HG03095 (cell line): ENCODE data around the gene MAP2K5.

Experiments used
- ATAC-seq: cut with Tn5 transposase; IDR thresholded peaks from one replicate; pipeline ENCODE4 v1.9.1; 2021; ENCODE audit warnings: moderate library complexity; ENCODE audit not compliant: unreplicated experiment

The MAP2K5 gene

DNA sequence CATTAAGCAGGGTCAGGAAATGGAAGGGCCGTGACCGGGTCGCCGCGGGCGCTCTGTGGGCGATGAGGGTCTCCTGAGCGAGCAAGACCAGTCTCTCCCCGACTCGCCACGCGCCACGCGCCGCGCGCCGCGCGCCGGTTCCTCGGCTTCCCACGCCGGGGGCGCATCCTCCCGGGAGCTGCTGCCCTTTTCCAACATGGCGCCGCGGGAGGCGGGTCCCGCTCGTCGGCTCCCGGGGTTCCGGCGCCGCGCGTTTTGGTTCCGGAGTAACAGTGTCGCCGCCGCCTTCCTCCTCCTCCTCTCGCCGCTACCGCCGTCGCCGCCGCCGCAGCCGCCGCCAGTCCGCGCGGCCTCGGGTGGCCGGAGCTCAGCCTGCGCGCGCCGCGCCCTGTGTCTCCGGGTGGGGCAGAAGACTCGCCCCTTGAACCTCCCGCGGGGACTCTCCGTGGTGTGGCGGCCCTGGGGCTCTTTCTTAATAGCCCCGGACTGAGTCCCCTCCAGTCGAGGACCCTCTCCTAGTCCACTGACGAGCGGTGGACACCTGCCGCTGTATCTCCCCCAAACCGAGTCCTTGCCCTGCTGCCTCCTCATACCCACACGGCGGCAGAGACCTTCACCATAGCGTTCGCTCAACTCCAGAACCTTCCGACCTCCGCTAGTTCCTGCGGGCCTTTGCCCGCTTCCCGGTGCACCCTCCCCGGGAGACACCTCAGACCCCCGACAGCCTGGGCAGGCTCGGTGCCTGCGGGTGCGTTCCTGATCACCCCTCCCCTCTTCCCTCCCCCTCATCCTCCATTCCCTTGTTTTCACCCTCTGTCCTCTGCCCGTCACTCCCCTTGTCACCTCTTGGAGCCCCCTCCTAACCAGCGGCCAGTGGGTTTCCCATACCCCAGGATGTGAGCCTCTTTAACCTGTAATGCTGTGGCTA lies at the start of gene MAP2K5:
TSS of gene MAP2K5 (plus strand) at position 284 of the 928 bp plus-strand sequence. CDS start at position 917, 633 bp downstream.
- no peak for ATAC-seq

DNA sequence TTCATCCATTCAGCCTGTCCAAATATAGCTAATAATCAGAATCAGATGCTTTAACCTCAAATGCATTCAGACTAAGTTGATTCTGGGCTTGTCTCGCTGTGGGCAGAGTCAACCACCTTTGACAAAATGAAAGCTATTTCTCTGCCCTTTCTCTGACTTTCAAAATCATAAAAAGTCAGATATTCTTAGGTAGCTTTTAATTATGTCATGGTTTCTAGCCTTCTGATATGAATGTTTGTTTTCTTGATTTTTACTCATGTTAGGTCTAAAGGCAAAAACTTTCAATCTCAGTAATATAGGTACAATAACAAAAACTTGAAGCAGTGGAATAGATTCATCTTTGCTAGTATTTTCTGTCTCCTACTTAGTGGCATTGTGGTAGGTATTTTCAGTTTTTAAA lies 46.9 kb upstream of the MAP2K5 start:
- no peak for ATAC-seq

DNA sequence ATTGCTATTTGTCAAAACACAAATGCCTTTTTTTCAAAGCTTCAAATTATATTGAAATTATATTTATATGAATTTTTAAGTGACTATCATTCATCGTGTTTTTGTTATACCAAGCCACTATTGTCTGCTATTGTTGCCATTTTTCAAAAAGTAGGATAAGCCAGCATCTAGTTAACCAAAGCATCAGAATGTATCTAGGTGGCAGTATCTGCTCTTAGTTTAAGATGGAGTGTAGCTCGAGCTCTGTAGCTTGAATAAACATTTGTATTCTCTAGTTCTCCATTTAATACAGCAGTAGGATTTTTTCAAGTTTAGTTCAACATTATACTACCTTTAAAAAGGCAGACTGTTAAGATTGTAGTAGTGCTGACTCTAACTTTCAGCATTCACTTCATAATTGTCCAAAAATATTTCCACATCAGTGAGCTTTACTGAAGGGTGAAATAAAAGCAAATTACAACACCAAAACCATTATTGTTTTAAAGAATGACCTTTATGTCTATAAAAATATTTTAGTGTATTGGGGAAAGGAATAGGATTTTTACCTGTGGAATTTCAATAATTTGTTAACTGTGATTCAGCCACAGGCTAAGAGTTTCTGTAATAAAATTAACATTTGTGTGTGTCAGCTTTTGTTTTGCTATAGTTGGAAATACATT lies 41.2 kb upstream of the MAP2K5 start:
- ATAC-seq, result no peak

DNA sequence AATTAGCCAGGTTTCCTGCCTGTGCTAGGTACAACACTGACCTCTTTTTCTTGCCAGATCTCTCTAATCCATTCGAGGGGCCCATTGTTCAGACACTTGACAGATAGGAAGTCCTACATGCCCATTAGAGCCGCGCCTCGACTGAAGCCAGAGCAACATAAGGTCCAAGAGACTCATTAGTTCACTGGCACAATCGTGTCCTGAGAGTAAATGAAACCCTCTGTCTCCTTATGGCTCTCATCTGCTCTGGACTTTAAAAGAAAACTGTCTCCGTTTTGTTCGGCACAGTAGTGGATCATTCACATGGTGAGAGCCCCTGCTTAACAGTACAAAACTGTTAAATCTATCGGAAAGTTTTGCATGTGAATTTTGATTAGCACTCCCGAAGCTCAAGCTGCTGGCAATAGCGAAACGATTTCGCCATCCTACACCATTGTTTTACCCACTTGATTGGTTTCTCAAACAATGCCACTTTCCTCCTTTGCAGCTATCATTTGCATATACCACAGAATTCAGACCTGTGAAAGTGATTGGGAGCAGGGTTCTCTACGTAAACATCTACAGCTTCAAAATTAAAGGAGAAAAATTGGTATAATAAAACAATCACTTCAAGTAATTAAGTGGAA lies 40.6 kb upstream of the MAP2K5 start:
- ATAC-seq, result no peak

DNA sequence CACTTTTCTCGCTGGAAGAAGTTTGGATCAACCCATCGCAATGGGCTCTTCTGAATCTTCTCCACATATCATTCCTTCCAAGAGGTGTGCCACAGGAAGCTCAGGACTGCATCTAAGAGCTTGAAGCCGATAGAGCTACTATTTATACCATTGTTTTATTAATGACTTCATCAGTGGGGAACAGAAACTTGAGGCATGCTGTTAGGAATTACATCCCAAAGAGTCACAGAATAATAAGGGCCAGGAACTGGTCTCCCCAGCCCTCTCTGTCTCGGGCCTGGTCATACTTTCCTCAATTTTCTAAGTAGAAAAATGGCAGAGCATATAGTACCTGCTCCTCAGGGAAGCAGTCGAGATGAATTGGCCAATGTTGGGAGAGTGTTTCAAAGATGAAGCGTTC lies 38.4 kb upstream of the MAP2K5 start:
- ATAC-seq, result no peak

DNA sequence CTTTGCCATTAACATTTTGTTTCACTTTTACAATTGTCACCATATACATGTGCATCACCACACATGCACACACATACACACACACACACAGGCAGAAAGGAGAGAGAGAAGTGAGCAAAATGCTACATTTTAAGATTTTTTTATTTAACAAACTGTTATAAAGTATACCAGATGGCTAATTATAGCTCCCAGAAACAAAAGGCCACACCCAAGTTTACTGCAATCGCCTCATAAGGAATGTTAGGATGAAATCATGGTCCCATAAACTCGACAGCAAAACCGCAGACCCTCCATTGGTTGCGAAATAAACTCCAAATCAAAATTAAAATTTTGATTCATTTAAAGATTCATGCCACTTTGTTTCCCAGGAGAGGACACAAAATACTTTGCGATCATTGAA lies 37.7 kb upstream of the MAP2K5 start:
- ATAC-seq, result no peak

DNA sequence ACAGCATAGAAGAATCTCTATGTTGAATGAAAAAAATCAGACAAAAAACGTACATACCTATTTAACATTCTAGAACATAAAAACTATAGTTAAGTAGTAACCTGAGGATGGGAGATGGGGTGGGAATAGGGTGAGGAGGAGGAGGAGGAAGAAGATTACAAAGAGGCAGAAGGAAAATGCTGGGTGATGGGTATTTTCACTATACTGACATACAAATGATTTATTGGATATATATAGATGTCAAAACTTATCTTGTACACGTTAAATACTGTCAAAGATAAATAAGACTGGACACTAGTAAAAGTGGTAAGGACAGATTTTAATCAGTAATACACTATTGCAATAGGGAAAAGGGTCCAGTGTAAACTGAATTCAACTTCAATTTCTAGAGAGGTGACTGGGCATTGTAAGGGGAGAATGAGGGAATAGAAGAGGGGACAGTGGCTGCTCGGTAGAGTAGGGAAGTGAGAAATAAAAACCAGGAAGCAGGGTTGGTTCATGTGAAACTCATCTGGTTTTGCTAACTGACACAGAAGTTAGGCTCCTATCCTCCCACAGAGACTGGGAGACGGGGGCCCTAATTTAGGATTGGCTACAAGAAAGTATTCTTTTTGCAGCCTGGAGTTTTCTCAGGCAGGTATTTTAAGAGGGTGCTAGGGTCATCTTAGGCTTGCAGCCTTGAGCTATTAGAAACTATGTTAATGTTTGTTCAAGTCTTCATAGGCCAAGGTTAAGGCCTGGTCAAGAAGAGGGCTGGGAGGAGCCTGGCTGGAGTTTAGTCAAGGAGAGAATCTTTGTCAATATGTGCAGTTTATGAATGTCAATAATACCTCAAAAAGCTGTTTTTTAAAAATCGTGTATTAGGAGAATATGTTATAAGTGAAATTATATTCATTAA lies 36.6 kb upstream of the MAP2K5 start:
- ATAC-seq, result no peak

DNA sequence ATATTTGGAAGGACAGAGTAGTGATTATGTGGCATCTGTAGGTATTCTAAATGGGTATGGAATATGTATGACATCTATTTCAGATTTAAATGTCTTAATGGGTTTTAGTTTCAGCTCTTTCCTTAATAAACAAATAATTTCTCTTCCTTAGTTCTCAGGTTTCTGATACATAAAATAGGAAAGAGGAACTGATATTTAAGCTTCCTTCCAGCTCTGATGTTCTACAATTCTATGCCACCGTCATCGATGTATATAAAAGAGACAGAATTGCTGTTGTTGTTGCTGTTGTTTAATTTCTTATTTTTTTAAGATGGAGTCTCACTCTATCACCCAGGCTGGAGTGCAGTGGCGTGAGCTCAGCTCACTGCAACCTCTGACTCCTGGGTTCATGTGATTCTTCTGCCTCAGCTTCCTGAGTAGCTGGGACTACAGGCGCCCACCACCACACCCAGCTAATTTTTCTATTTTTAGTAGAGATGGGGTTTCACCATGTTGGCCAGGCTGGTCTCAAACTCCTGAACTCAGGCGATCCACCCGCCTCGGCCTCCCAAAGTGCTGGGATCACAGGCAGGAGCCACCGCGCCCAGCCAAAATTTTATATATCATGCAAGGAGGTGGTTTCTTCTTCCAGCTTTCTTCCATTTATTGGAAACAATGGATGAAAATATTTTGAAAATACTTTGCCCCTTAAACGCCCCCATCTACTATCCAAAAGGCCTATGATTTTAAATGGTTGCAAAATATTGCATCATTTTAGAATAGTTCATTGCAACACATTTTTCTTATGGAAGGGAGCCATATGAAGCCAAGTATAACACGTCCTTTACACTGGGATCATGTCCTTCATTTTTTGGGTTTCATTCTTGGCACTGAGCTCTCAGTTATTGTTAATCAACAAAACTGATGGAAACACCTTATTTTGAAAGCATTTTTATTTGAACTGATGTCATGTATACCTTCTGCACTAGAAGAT lies 35.4 kb upstream of the MAP2K5 start:
- no peak for ATAC-seq

DNA sequence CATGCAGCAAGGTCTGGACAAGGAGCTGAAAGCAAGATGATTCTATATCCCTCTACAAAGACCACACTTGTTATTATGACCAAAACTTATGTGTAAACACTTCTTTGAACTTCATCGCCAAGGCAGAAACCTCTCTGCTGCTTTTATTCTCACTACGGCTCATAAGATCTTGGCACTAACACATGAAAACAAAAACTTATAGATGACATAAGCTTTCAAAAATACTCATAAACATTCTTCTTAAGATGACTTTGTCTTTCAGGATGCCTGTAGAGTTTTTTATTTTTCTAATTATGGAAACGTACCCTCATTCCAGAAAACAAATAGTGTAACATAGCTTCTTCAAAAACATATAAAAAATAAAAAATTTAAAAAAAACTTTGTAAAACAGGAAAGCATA lies 34.1 kb upstream of the MAP2K5 start:
- ATAC-seq, result no peak

DNA sequence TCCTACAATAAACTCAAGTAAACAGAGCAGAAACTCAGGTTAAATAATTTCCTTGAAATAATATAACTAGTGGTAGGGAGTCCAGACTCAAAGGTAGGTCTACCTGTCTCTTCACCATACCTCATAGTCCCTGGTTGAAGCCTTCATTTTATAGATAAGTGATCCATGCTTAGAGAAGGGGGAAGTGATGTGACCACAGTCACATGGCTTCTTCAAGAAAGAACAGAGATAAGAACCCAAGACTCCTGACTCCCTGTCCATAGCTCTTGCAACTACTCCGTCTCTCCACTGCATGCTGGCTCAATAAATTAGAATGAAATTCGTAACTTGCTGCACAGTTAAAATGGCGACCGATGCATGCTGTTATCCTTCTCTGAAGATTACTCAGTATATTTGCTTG lies 32.6 kb upstream of the MAP2K5 start:
- no peak for ATAC-seq

DNA sequence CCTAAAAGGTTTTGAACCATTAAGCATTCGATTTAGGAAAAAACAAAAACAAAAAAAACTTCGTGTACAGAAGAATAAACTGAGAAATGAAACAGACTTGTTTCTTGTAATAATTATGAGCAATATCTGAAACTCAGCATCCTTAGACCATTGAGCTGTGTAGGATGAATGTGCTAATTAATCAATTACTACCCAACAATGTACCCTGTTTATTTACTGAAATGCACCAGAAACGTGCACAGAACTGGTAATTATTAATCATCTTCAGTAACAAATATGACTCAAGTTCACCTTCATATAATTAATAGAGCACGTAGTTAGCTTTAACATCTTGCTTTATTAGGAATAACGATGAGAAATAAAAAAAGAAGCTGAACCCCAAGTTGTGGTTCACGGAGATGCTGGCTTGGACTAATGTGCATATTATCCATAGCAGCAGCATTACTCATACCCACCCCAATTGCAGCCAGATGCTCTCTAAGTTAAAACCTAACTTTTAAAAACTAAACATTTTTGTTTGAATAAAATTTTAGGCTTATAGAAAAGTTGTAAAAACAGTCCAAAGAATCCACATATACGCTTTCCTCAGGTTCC lies 31.8 kb upstream of the MAP2K5 start:
- ATAC-seq, result no peak

DNA sequence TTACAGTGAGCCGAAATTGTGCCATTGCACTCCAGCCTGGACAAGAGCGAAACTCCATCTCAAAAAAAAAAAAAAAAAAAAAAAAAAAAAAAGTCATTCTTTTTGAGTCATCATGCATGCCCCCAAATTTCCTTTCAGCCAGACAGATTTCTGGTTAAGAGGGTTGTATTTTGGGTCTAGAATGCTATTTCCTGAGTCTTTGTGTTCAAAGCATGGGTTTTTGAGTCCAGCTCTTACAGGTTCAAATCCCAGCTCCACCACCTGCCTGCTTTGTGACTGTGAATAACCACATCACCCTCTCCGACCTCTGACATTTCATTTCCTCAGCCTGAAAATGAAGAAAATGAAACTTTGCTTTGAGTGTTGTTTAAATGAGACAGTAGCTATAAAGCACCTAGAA lies 30.9 kb upstream of the MAP2K5 start:
- ATAC-seq, result no peak

DNA sequence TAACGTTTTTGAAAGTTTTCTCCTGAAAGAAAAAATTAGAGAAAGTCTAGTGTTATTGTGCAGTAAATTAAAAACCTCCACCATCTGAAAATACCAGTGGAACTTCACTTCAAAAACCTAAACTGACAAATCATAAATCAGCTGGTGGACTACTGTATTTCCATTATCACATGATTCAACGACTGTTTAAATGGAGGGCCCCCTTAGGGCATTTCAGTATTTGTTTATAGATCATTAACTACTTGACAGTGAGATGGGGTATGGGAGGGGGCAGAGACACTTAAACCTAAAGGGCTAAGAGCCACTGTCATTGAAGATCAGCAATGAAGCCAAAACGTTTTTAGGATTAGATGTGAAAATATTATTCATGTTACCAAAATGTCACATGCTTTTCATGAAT lies 30.4 kb upstream of the MAP2K5 start:
- no peak for ATAC-seq

DNA sequence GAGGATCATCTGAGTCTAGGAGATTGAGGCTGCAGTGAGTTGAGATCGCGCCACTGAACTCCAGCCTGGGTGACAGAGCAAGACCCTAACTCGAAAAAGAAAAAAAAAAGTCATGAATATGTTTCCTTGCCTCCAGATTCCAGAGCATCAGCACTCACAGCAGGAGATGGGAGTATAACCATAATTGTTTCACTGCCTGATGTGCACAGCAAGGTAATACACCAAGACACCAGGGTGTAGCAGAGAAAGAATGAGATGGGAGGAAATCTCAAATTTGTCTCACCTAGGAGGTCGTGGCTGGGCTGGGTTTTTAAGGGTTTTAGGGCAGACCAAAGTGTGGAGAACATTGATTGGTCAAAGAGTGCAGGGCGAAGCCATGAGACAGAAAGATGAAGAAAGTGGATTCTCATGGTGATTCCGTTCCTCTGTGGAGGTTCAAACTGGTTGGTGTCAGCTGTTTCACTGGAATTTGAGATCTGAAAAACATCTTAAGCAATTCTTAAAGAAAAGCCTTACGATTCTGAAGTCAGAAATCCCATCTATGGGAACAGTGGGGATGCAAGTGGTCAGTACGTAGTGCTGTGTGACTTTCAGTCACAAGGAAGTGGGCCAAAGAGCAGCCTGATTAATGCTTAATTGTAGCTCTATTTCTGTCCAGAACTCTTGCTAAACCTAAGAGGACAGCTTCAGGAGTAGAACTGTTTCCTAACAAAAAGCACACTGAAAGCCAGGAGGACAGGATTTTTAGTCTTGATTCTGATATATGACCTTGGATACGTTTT lies 29.4 kb upstream of the MAP2K5 start:
- ATAC-seq, result no peak

DNA sequence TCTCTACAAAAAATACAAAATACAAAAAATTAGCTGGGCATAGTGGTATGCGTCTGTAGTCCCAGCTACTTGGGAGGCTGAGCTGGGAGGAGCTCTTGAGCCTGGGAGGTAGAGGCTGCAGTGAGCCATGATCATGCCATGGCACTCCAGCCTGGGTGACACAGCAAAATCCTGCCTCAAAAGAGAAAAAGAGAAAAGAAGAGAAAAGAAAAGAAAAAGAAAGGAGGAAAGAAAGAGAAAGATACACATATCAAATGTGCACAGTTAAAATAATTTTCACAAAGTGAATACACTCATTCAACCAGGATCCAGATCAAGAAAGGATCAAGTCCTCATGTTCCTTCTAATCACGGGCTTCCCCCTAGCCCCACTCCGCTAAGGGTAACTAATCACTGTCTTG lies 27.4 kb upstream of the MAP2K5 start:
- no peak for ATAC-seq

DNA sequence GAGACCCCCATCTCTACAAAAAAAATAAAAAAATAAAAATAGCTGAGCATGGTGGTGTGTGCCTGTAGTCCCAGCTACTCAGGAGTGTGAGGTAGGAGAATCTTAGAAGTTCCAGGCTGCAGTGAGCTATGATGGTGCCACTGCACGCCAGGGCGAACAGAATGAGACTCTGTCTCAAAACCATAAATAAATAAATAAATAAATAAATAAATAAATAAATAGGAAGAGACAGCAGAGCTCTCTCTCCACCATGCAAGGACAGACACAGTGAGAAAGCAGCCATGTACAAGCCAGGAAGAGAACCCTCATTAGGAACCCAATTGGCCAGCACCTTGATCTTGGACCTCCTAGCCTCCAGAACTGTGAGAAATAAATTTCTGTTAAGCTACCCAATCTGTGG lies 26.9 kb upstream of the MAP2K5 start:
- ATAC-seq, result no peak

DNA sequence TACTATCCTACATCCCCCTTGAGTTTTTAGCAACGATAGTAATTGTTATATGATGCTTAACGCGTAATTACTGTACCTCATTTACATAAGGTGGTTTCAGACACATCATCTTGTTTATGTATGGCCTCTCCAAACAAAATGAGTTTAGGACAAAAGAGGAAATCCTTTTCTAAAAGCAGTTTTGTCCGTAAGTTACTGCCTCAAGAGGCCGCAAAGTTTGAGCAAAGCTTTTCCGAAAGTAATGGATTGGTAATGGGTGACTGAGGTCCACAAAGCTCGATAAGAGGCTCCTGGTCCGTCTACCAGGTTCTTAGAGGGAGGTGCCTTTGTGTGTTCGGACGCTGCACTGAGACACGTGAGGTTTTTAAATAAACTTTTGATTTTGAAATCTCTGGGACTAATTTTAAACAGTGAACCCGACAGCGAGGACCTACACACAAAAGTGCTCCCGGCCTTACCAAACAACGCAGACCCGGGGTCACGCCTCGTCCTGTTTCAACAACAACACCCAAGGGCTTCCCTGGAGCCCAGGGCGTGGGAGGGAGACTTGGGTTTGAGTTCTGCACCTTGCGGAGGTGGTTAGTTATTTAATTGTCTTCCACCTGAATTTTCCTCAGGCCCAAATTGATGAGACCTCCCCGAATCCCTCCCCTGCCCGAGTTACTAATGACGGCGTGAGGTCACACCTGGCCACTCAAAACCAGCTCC lies 22.0 kb upstream of the MAP2K5 start:
- ATAC-seq, result no peak
